NCI-H1436 (cell line): ENCODE data around the gene DIS3L2.
"Not testable (repeated sequence)": the region's sequence is repeated elsewhere in the genome, so short reads cannot be mapped to it uniquely, and the experiment has no call there.

Experiments
- DNase-seq: peaks from one replicate; lab custom pipeline; 2025; lab: John Stamatoyannopoulos, UW

DIS3L2 gene

GRCh38 chr2:232369126-232369951 is 407.8 kb downstream of the DIS3L2 start:
- no peak for DNase-seq

- not testable (repeated sequence) for DNase-seq
These were observed 408.5 kb downstream of the DIS3L2 start for GRCh38 chr2:232370007-232370406.

GRCh38 chr2:232372231-232373208 is 411.0 kb downstream of the DIS3L2 start:
- no peak for DNase-seq

GRCh38 chr2:232374356-232374755 is 412.8 kb downstream of the DIS3L2 start:
- no peak for DNase-seq

GRCh38 chr2:232375164-232375563 is 413.7 kb downstream of the DIS3L2 start:
- no peak for DNase-seq

GRCh38 chr2:232376260-232376659 is 414.7 kb downstream of the DIS3L2 start:
- no peak for DNase-seq

GRCh38 chr2:232376713-232377112 is 415.2 kb downstream of the DIS3L2 start:
- no peak for DNase-seq

- no peak for DNase-seq
These were observed 415.8 kb downstream of the DIS3L2 start for GRCh38 chr2:232377319-232377718.

GRCh38 chr2:232377841-232378734 is 416.6 kb downstream of the DIS3L2 start:
- DNase-seq, result no peak

- not testable (repeated sequence) for DNase-seq
These were observed 417.2 kb downstream of the DIS3L2 start, which contains the start of gene ALPP for GRCh38 chr2:232378735-232379151. Gene ALPP (plus strand): TSS chr2:232378751. CDS start chr2:232378803, 52 bp downstream.

GRCh38 chr2:232379610-232380590 is 418.4 kb downstream of the DIS3L2 start:
- not testable (repeated sequence) for DNase-seq

GRCh38 chr2:232381204-232382031 is 419.9 kb downstream of the DIS3L2 start:
- DNase-seq, result not testable (repeated sequence)

GRCh38 chr2:232382331-232383225 is 421.1 kb downstream of the DIS3L2 start:
- DNase-seq, result no peak

- DNase-seq, result no peak
These were observed 423.0 kb downstream of the DIS3L2 start for GRCh38 chr2:232384466-232384865.

GRCh38 chr2:232385058-232385457 is 423.5 kb downstream of the DIS3L2 start:
- DNase-seq, result not testable (repeated sequence)

GRCh38 chr2:232385660-232386489 is 424.4 kb downstream of the DIS3L2 start:
- DNase-seq, result no peak

GRCh38 chr2:232386490-232386739 is 424.9 kb downstream of the DIS3L2 start:
- DNase-seq, result no peak
